ENCODE results near the gene ZC3H7B.
"Not testable (repeated sequence)": the region's sequence is repeated elsewhere in the genome, so short reads cannot be mapped to it uniquely, and the experiment has no call there.

The ZC3H7B gene

DNA sequence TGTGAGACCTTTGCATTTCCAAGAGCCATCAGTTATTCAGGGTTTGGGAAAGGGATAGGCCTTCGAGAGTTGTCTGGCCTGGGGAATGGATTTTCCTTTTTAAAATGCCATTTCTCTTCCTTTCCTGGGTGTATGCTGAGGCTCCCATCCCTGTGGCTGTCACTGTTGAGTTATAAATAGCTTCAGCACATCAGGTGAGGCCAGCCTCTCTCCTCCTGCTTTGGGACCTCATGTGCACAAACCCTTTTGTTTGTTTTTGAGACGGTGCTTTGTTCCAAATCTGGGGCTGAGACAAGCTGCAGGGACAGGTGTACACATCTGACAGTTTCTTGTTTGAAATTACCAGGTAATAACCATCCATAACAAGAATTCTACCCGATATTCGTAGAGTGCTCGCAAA, 81.8 kb downstream of the ZC3H7B start:
- no peak for DNase-seq

DNA sequence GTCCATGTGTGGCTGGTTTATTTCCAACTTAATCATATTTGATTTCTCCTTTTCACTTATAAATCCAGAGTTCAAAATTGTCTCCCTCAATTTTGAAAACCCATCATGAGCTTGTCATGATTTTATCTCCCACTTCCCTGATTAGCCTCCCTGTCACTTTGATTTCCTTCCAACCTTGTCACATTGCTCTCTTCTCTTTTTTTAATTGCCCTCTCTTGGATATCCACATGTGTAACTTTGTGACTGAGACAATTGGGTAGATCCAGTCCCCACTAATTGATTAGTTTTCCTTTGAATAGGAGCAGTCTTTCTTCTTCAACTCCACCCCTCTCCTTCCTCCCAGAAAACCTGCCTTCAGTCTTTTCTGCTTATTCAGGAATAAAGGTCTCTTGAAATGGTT, 82.8 kb downstream of the ZC3H7B start:
- DNase-seq, result no peak

DNA sequence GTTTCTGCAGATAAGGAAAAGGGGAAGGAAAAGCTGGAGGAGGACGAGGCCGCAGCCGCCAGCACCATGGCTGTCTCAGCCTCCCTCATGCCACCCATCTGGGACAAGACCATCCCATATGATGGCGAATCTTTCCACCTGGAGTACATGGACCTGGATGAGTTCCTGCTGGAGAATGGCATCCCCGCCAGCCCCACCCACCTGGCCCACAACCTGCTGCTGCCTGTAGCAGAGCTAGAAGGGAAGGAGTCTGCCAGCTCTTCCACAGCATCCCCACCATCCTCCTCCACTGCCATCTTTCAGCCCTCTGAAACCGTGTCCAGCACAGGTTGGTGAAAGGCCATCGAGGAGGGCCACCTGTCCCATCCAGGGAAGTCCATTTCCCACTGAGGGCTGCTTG, 86.0 kb downstream of the ZC3H7B start:
- no peak for DNase-seq

- no peak for DNase-seq
These were observed 92.7 kb downstream of the ZC3H7B start for GRCh38 chr22:41394012-41394356.

DNA sequence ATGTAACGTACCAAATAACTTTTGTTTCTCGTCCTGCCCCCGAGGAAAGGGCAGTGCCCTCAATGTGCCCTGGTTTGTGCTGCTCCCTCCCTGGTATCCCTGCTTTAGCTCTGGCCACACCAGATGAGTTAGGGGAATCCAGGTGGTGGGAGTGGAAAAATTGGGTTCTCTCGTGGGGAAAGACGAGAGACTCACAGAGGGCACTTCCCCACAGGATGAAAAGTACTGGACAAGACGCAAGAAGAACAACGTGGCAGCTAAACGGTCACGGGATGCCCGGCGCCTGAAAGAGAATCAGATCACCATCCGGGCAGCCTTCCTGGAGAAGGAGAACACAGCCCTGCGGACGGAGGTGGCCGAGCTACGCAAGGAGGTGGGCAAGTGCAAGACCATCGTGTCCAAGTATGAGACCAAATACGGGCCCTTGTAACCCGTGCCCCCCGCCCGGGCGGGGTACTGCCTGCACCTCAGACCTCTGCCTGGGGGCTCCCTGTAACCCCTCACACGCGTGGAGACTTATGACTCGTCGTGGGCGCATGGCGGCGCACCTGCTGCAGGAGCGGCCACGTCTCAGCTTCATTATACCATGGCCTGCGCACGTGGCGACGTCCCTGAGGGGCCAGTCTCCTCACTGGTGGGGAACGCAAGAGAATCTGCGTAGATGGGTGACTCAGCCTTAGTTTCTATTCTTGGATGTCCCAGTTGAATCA, 94.4 kb downstream of the ZC3H7B start:
- DNase-seq, result no peak

- DNase-seq, result no peak
These were observed 96.0 kb downstream of the ZC3H7B start for GRCh38 chr22:41397143-41397811.

GRCh38 chr22:41398921-41399320, 97.6 kb downstream of the ZC3H7B start:
- DNase-seq, result no peak

GRCh38 chr22:41401781-41402648, 100.7 kb downstream of the ZC3H7B start:
- no peak for DNase-seq

GRCh38 chr22:41402851-41403250, 101.5 kb downstream of the ZC3H7B start:
- not testable (repeated sequence) for DNase-seq

DNA sequence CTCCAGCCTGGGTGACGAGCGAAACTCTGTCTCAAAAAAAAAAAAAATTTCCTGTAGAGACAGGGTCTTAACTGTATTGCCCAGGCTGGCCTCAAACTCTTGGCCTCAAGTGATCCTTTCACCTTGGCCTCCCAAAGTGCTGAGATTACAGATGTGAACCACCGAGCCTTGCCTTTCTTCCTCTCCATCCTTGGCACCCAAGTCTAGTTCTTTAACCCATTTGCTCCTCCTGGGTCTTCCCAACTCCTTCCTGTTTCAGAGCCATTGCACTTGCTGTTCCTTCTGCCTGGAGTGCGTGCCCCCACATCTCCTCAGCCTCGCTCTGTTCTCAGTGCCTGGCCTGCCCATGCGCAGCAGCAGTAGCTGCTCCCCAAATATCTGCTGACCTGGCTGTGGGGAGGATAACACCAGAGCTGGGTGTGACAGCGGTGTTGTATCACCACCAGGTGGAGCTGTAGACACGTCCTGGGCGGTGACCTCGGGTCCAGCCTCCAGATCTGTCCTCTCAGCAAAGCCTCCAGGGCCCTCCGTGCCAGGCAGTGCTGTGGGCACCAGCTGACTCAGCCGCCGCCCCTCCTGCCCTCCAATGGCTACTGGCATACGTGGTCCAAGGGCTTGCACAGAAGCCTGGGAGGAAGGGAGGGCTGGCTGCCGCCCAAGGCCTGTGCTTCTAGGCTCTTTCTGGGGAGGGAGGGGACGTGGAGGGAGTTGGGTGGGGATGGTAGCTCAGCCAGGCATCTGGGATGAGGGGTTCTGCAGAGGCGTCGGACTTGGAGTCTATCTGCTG, 102.4 kb downstream of the ZC3H7B start:
- peak; percentile 82 for DNase-seq

GRCh38 chr22:41405588-41405987, 104.3 kb downstream of the ZC3H7B start:
- no peak for DNase-seq

GRCh38 chr22:41406410-41406809, 105.1 kb downstream of the ZC3H7B start:
- DNase-seq, result no peak

- DNase-seq, result no peak
These were observed 106.1 kb downstream of the ZC3H7B start for GRCh38 chr22:41407433-41407832.

- DNase-seq, result no peak
These were observed 107.3 kb downstream of the ZC3H7B start for GRCh38 chr22:41408665-41409064.

Data from activated CD4-positive, CD25-positive, alpha-beta regulatory T cell treated with anti-CD3 and anti-CD28 coated beads, Interleukin-2, amount 50 U/mL, for 72 hours (primary cell).